ENCODE data around the gene RELL2. TPM values are rescaled to one million over a fixed set of nuclear protein-coding genes. Genes with fewer than 3 reads are reported as not detected.

Gene RELL2
- total RNA-seq, 1 donor from 2014 or later = 5.4 TPM

- Mint-ChIP-seq H3K27ac (ENCODE audit: unreplicated experiment) (no peak overlapping the region), H3K27me3 (ENCODE audit: unreplicated experiment) (no peaks in the 10 kb centered on the region), H3K4me1 (ENCODE audit: unreplicated experiment) (peaks cover 7% of the 10 kb centered on the region), H3K4me3 (ENCODE audit: unreplicated experiment) (peak overlapping the region; percentile 56), H3K36me3 (ENCODE audit: unreplicated experiment) (no peaks in the 10 kb centered on the region), H3K9me3 (ENCODE audit: unreplicated experiment) (no peaks in the 10 kb centered on the region)
- no peak for TF ChIP-seq CTCF (IDR thresholded peaks at IDR 0.05)
- no peak for DNase-seq (ENCODE audit: extremely low spot score, unreplicated experiment)
Measured at GRCh38 chr5:141681295-141681694, 44.5 kb downstream of the RELL2 start.

GRCh38 chr5:141681695-141682641 is 45.2 kb downstream of the RELL2 start, which contains the start of gene ARAP3:
TSS of gene ARAP3 (minus strand) at chr5:141682230. CDS start at chr5:141680486, 1,744 bp downstream.
- H3K36me3 Mint-ChIP-seq (ENCODE audit: unreplicated experiment) = no peaks in the 10 kb centered on the region
- peak within 1 kb of the TSS; percentile 56 for H3K4me3 Mint-ChIP-seq (ENCODE audit: unreplicated experiment)
- no peaks in the 10 kb centered on the region for H3K27me3 Mint-ChIP-seq (ENCODE audit: unreplicated experiment)
- no peak within 1 kb of the TSS for H3K27ac Mint-ChIP-seq (ENCODE audit: unreplicated experiment)
- no peak for DNase-seq (ENCODE audit: extremely low spot score, unreplicated experiment)
- H3K4me1 Mint-ChIP-seq (ENCODE audit: unreplicated experiment) = peaks cover 7% of the 10 kb centered on the region
- no peaks in the 10 kb centered on the region for H3K9me3 Mint-ChIP-seq (ENCODE audit: unreplicated experiment)
- no peak for TF ChIP-seq CTCF (IDR thresholded peaks at IDR 0.05)

GRCh38 chr5:141683596-141684141 is 46.9 kb downstream of the RELL2 start:
- H3K4me3 Mint-ChIP-seq (ENCODE audit: unreplicated experiment) = no peak overlapping the region

GRCh38 chr5:141685591-141685990 is 48.8 kb downstream of the RELL2 start:
- DNase-seq (ENCODE audit: extremely low spot score, unreplicated experiment) = no peak
- no peak overlapping the region for H3K4me3 Mint-ChIP-seq (ENCODE audit: unreplicated experiment)
- TF ChIP-seq CTCF (IDR thresholded peaks at IDR 0.05) = no peak
- H3K27ac Mint-ChIP-seq (ENCODE audit: unreplicated experiment) = no peak overlapping the region
- no peaks in the 10 kb centered on the region for H3K36me3 Mint-ChIP-seq (ENCODE audit: unreplicated experiment)
- no peaks in the 10 kb centered on the region for H3K9me3 Mint-ChIP-seq (ENCODE audit: unreplicated experiment)
- H3K4me1 Mint-ChIP-seq (ENCODE audit: unreplicated experiment) = peaks cover 7% of the 10 kb centered on the region
- H3K27me3 Mint-ChIP-seq (ENCODE audit: unreplicated experiment) = peaks cover 12% of the 10 kb centered on the region

More at GRCh38 chr5:141683596-141684141, 46.9 kb downstream of the RELL2 start:
- H3K27me3 Mint-ChIP-seq (ENCODE audit: unreplicated experiment) = no peaks in the 10 kb centered on the region
- H3K9me3 Mint-ChIP-seq (ENCODE audit: unreplicated experiment) = no peaks in the 10 kb centered on the region
- no peaks in the 10 kb centered on the region for H3K36me3 Mint-ChIP-seq (ENCODE audit: unreplicated experiment)
- DNase-seq (ENCODE audit: extremely low spot score, unreplicated experiment) = no peak
- no peak for TF ChIP-seq CTCF (IDR thresholded peaks at IDR 0.05)
- H3K27ac Mint-ChIP-seq (ENCODE audit: unreplicated experiment) = no peak overlapping the region
- H3K4me1 Mint-ChIP-seq (ENCODE audit: unreplicated experiment) = peaks cover 7% of the 10 kb centered on the region

Measured in osteocyte (in vitro differentiated cells).